Endodermal cell (in vitro differentiated cells): ENCODE results near the gene PDCD2L. TPM values are rescaled to one million over a fixed set of nuclear protein-coding genes. Genes with fewer than 3 reads are reported as not detected.
"Not testable (repeated sequence)": the region's sequence is repeated elsewhere in the genome, so short reads cannot be mapped to it uniquely, and the experiment has no call there.

Experiments
- DNase-seq: peaks from one replicate; pipeline ENCODE4 v3.0.0-alpha.2; 2017
- H3K27ac ChIP-seq: 2 replicates; pipeline ENCODE4 v1.5.1; 2013; ENCODE audit warnings: mild to moderate bottlenecking, low read depth, low read length, moderate library complexity
- H3K27me3 ChIP-seq: 2 replicates; pipeline ENCODE4 v1.6.1; 2013; ENCODE audit warnings: mild to moderate bottlenecking, low read length, moderate library complexity; ENCODE audit not compliant: insufficient read depth, control insufficient read depth, poor library complexity, severe bottlenecking
- H3K36me3 ChIP-seq: 2 replicates; pipeline ENCODE4 v1.7.0; 2013; ENCODE audit warnings: mild to moderate bottlenecking, low read length, moderate library complexity; ENCODE audit not compliant: control insufficient read depth, insufficient read depth
- H3K4me1 ChIP-seq: one replicate; pipeline ENCODE4 v1.7.0; 2013; ENCODE audit warnings: low read length; ENCODE audit not compliant: control insufficient read depth, insufficient read depth
- H3K4me3 ChIP-seq: 2 replicates; pipeline ENCODE4 v1.5.1; 2013; ENCODE audit warnings: mild to moderate bottlenecking, low read length, moderate library complexity
- H3K9ac ChIP-seq: 2 replicates; pipeline ENCODE4 v1.6.1; 2013; ENCODE audit warnings: mild to moderate bottlenecking, low read length, moderate library complexity; ENCODE audit not compliant: poor library complexity, severe bottlenecking; ENCODE audit errors: extremely low read depth
- H3K9me3 ChIP-seq: 2 replicates; pipeline ENCODE4 v1.6.1; 2013; ENCODE audit warnings: mild to moderate bottlenecking, low read length, moderate library complexity; ENCODE audit not compliant: control insufficient read depth
- H3K27ac Mint-ChIP-seq: 2 replicates; pipeline ENCODE4 v1.8.0; 2020; ENCODE audit warnings: mixed read lengths
- H3K27me3 Mint-ChIP-seq: 2 replicates; pipeline ENCODE4 v1.8.0; 2021; ENCODE audit warnings: mild to moderate bottlenecking, mixed read lengths; ENCODE audit not compliant: insufficient read depth
- H3K36me3 Mint-ChIP-seq: 2 replicates; pipeline ENCODE4 v1.8.0; 2020; ENCODE audit warnings: low read depth, mixed read lengths
- H3K4me1 Mint-ChIP-seq: 2 replicates; pipeline ENCODE4 v1.8.0; 2020; ENCODE audit warnings: mixed read lengths
- H3K4me3 Mint-ChIP-seq: 2 replicates; pipeline ENCODE4 v1.8.0; 2020; ENCODE audit warnings: mild to moderate bottlenecking, moderate library complexity, mixed read lengths
- H3K9me3 Mint-ChIP-seq: 2 replicates; pipeline ENCODE4 v1.8.0; 2020; ENCODE audit warnings: mild to moderate bottlenecking, mixed read lengths
- WGBS, 2 experiments: methylation state at CpG; one replicate each; pipeline versions ENCODE4 v1.1.5 to v1.1.7; 2013; ENCODE audit warnings: missing lambda C conversion rate in 2 of 2, mixed read lengths in 1 of 2; ENCODE audit not compliant: insufficient coverage in 1 of 2, insufficient read length in 1 of 2; 5-methylcytosine and 5-hydroxymethylcytosine counted together
- total RNA-seq, 2 donors: library from RNA; stranded (reverse); fragmentation: NEBNext Ultra II Directional in 1 of 2; extraction: Animal tissue kit (Norgen Biotek cat#: 25700) in 1 of 2; gene quantifications; 2 replicates in 1 of 2; 3 replicates in 1 of 2; pipeline ENCODE4 v1.2.1, GENCODE V29; 2021
- TF ChIP-seq, protein P1 (sequence below): fragments of 200-600 bp; sonication (generic); conservative IDR thresholded peaks from 2 replicates; pipeline ENCODE4 v1.5.0; 2021; ENCODE audit warnings: antibody characterized with exemption, mild to moderate bottlenecking

The PDCD2L gene
- total RNA-seq, 2 donors from 2014 or later: 25.0 to 25.1 TPM

- Mint-ChIP-seq H3K4me3 (no peak overlapping the region), H3K27ac (no peak overlapping the region), H3K36me3 (peaks cover 40% of the 10 kb centered on the region), H3K9me3 (no peaks in the 10 kb centered on the region), H3K4me1 (peaks cover 11% of the 10 kb centered on the region), H3K27me3 (peaks cover under 1% of the 10 kb centered on the region)
- H3K4me1 ChIP-seq: no peaks in the 10 kb centered on the region
- no peaks in the 10 kb centered on the region for H3K27me3 ChIP-seq
- H3K9ac ChIP-seq: no peak overlapping the region
- H3K4me3 ChIP-seq: no peak overlapping the region
- TF ChIP-seq, protein P1, sequence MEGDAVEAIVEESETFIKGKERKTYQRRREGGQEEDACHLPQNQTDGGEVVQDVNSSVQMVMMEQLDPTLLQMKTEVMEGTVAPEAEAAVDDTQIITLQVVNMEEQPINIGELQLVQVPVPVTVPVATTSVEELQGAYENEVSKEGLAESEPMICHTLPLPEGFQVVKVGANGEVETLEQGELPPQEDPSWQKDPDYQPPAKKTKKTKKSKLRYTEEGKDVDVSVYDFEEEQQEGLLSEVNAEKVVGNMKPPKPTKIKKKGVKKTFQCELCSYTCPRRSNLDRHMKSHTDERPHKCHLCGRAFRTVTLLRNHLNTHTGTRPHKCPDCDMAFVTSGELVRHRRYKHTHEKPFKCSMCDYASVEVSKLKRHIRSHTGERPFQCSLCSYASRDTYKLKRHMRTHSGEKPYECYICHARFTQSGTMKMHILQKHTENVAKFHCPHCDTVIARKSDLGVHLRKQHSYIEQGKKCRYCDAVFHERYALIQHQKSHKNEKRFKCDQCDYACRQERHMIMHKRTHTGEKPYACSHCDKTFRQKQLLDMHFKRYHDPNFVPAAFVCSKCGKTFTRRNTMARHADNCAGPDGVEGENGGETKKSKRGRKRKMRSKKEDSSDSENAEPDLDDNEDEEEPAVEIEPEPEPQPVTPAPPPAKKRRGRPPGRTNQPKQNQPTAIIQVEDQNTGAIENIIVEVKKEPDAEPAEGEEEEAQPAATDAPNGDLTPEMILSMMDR: no peak
- H3K9me3 ChIP-seq: no peaks in the 10 kb centered on the region
- 92 to 100% methylated on average over 3 to 10 of the region's 10 CpGs for WGBS, 2 experiments
- DNase-seq: no peak
- no peak overlapping the region for H3K27ac ChIP-seq
- peaks cover 35% of the 10 kb centered on the region for H3K36me3 ChIP-seq
Measured at GRCh38 chr19:34368338-34368737, 35.9 kb upstream of the PDCD2L start.

DNA sequence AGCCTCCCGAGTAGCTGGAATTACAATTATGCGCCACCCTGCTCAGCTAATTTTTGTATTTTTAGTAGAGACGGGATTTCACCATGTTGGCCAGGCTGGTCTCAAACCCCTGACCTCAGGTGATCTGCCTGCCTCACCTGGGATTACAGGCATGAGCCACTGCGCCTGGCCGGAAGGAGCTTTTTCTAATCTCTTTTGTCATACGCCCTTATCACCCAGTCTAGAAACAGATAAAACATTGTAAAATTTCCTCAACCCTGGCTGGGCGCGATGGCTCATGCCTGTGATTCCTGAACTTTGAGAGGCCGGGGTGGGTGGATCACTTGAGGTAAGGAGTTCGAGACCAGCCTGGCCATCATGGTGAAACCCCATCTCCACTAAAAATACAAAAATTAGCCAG lies 35.0 kb upstream of the PDCD2L start:
- H3K4me3 Mint-ChIP-seq, H3K27me3 Mint-ChIP-seq, H3K9ac ChIP-seq, H3K27ac ChIP-seq, DNase-seq, H3K9me3 Mint-ChIP-seq, H3K9me3 ChIP-seq, H3K4me3 ChIP-seq, H3K4me1 ChIP-seq, H3K27me3 ChIP-seq, H3K27ac Mint-ChIP-seq: not testable (repeated sequence)
- WGBS, 2 experiments: 93 to 95% methylated on average over 10 of the region's 10 CpGs
- Mint-ChIP-seq H3K4me1 (peaks cover 11% of the 10 kb centered on the region), H3K36me3 (peaks cover 44% of the 10 kb centered on the region)
- peaks cover 37% of the 10 kb centered on the region for H3K36me3 ChIP-seq

GRCh38 chr19:34370117-34370516 lies 34.1 kb upstream of the PDCD2L start:
- Mint-ChIP-seq H3K4me3 (no peak overlapping the region), H3K27me3 (no peaks in the 10 kb centered on the region), H3K4me1 (peaks cover 7% of the 10 kb centered on the region), H3K36me3 (peaks cover 52% of the 10 kb centered on the region), H3K9me3 (no peaks in the 10 kb centered on the region), H3K27ac (no peak overlapping the region)
- no peak for DNase-seq
- Histone ChIP-seq H3K36me3 (peaks cover 43% of the 10 kb centered on the region), H3K27me3 (no peaks in the 10 kb centered on the region), H3K9ac (no peak overlapping the region), H3K27ac (no peak overlapping the region), H3K4me1 (no peaks in the 10 kb centered on the region), H3K4me3 (no peak overlapping the region), H3K9me3 (no peaks in the 10 kb centered on the region)
- WGBS, 2 experiments: 90 to 96% methylated on average over 8 of the region's 8 CpGs
- TF ChIP-seq, protein P1: no peak

GRCh38 chr19:34370983-34371382 lies 33.2 kb upstream of the PDCD2L start:
- H3K36me3 Mint-ChIP-seq: peaks cover 60% of the 10 kb centered on the region
- 82 to 90% methylated on average over 4 of the region's 4 CpGs for WGBS, 2 experiments
- TF ChIP-seq, protein P1: no peak
- H3K27me3 Mint-ChIP-seq: no peaks in the 10 kb centered on the region
- H3K4me1 Mint-ChIP-seq: peaks cover 3% of the 10 kb centered on the region
- no peak overlapping the region for H3K4me3 Mint-ChIP-seq
- H3K9me3 Mint-ChIP-seq: no peaks in the 10 kb centered on the region
- Histone ChIP-seq H3K27ac (no peak overlapping the region), H3K36me3 (peaks cover 50% of the 10 kb centered on the region), H3K27me3 (no peaks in the 10 kb centered on the region), H3K4me1 (no peaks in the 10 kb centered on the region), H3K9ac (no peak overlapping the region), H3K9me3 (no peaks in the 10 kb centered on the region), H3K4me3 (no peak overlapping the region)
- no peak overlapping the region for H3K27ac Mint-ChIP-seq
- no peak for DNase-seq
